ENCODE results near the gene ENOX1. TPM values are rescaled to one million over a fixed set of nuclear protein-coding genes. Genes with fewer than 3 reads are reported as not detected.

ENOX1 gene
- total and polyA plus RNA-seq, 4 donors, result 0.33 to 7.7 (median 1.1) TPM

DNA sequence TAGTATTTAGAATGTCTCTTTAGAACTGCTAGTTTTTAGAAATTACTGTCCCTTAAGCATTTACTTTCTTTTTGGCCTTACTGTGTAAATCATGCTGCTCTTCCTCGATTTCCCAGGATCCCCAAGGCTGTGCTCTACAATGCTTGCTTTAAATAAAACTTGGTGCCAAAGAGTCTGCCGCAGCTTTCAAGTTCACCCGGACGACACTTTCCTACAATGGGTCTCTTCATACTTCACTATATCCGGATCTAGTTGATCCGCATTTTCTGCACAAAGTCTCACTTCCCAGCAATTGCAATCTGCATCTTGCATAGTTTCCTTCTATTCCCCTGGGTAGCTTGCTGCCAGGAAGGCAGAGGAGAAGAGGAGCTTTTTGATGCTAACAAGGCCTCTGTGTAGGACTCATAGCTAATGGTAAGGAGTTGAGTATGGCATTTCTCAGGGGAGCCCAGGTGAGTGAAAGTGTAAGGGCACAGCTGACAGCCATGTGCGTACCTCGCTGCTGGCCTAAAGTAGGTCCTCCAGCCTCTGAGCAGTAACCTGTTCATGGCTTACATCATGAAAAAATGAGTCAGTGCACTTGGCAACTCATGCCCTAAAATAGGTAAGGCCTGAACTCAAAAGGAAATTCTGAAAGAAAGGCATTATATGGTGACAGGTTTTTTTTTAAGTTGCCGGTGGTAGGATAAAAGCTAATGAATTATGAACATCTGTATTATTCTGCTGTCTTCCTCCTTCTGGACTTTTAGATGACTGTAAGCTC, 101.6 kb downstream of the ENOX1 start:
- Histone ChIP-seq H3K27ac (ENCODE audit: low read depth in 1 of 2, low read length in 1 of 2) (no peak overlapping the region), H3K27me3 (ENCODE audit: control insufficient read depth in 3 of 3, insufficient read depth in 3 of 3, low read length in 2 of 3) (no peaks in the 10 kb centered on the region), H3K36me3 (ENCODE audit: control insufficient read depth in 4 of 4, insufficient read depth in 4 of 4, low read length in 4 of 4) (no peaks in the 10 kb centered on the region), H3K9ac (ENCODE audit: insufficient read depth in 1 of 2, low read length in 2 of 2) (no peak overlapping the region), H3K9me3 (ENCODE audit: control insufficient read depth in 4 of 4, insufficient read depth in 3 of 4, low read length in 3 of 4) (no peaks in the 10 kb centered on the region), H3K4me1 (ENCODE audit: control insufficient read depth in 5 of 5, insufficient read depth in 5 of 5, low read length in 5 of 5) (peaks cover 0 to 25% (median 4%) of the 10 kb centered on the region in 5 donors), H3K4me3 (no peak overlapping the region)
- no peak for DNase-seq
- whole genome bisulfite sequencing, 2 donors, result 90 to 93% methylated on average over 9 of the region's 9 CpGs
- TF ChIP-seq, protein P1, sequence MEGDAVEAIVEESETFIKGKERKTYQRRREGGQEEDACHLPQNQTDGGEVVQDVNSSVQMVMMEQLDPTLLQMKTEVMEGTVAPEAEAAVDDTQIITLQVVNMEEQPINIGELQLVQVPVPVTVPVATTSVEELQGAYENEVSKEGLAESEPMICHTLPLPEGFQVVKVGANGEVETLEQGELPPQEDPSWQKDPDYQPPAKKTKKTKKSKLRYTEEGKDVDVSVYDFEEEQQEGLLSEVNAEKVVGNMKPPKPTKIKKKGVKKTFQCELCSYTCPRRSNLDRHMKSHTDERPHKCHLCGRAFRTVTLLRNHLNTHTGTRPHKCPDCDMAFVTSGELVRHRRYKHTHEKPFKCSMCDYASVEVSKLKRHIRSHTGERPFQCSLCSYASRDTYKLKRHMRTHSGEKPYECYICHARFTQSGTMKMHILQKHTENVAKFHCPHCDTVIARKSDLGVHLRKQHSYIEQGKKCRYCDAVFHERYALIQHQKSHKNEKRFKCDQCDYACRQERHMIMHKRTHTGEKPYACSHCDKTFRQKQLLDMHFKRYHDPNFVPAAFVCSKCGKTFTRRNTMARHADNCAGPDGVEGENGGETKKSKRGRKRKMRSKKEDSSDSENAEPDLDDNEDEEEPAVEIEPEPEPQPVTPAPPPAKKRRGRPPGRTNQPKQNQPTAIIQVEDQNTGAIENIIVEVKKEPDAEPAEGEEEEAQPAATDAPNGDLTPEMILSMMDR (IDR thresholded peaks at IDR 0.05; ENCODE audit: control extremely low read depth, extremely low read depth), result no peak
- ATAC-seq (ENCODE audit: insufficient read depth, low FRiP score), result no peak

DNA sequence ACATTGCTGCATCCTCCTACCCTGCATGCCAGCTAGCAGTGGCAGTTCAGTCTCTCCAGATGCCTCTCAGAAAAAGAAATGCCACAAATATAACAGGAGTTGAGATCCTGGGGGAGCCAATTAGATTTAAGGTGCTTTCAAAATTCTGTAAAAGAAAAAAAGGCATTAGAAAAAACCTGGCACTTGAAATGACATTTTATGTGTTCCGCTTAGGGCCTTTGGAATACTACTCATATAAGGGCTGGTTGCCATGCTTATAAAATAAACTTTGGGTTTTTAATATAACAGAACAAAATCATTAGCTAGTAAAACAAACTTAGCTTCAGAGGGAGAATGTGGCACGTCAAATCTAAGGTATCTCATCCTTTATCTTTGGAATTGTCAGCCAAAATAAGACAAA, 104.1 kb downstream of the ENOX1 start:
- Histone ChIP-seq H3K27me3 (ENCODE audit: control insufficient read depth in 3 of 3, insufficient read depth in 3 of 3, low read length in 2 of 3) (no peaks in the 10 kb centered on the region), H3K4me3 (no peak overlapping the region), H3K27ac (ENCODE audit: low read depth in 1 of 2, low read length in 1 of 2) (no peak overlapping the region), H3K4me1 (ENCODE audit: control insufficient read depth in 5 of 5, insufficient read depth in 5 of 5, low read length in 5 of 5) (peaks cover 0 to 10% (median 0%) of the 10 kb centered on the region in 5 donors), H3K9ac (ENCODE audit: insufficient read depth in 1 of 2, low read length in 2 of 2) (no peak overlapping the region), H3K9me3 (ENCODE audit: control insufficient read depth in 4 of 4, insufficient read depth in 3 of 4, low read length in 3 of 4) (no peaks in the 10 kb centered on the region), H3K36me3 (ENCODE audit: control insufficient read depth in 4 of 4, insufficient read depth in 4 of 4, low read length in 4 of 4) (no peaks in the 10 kb centered on the region)
- WGBS, 2 donors, result 67 to 86% methylated on average over 2 of the region's 2 CpGs
- no peak for ATAC-seq (ENCODE audit: insufficient read depth, low FRiP score)
- DNase-seq, result peak in 1 of 3 donors; percentile 37
- TF ChIP-seq, protein P1 (IDR thresholded peaks at IDR 0.05; ENCODE audit: control extremely low read depth, extremely low read depth), result no peak

DNA sequence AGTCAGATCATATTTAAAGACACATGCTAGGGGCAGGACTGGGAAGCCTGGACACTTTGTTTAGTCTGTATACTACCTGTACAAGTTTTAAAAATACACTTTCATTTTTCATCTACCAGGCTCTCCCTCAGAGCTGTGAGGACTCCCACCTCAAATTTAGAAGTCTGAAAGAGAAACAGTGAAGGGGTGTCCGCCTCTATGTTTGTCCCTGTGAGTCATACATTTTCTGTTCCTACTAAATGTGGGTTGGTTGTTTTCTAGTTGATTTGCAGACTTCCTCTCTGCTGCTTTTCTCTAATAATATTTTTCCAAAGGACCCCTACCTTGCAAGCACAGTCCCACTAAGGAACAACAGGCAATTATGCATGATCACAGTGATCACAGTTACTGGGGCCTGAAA, 110.5 kb downstream of the ENOX1 start:
- no peak for ATAC-seq (ENCODE audit: insufficient read depth, low FRiP score)
- H3K9ac ChIP-seq (ENCODE audit: insufficient read depth in 1 of 2, low read length in 2 of 2), result no peak overlapping the region
- TF ChIP-seq, protein P1 (IDR thresholded peaks at IDR 0.05; ENCODE audit: control extremely low read depth, extremely low read depth), result no peak
- no peaks in the 10 kb centered on the region for H3K27me3 ChIP-seq (ENCODE audit: control insufficient read depth in 3 of 3, insufficient read depth in 3 of 3, low read length in 2 of 3)
- no peak for DNase-seq
- no peak overlapping the region for H3K4me3 ChIP-seq
- WGBS, 2 donors, result 59 to 89% methylated on average over 1 of the region's 1 CpG
- H3K36me3 ChIP-seq (ENCODE audit: control insufficient read depth in 4 of 4, insufficient read depth in 4 of 4, low read length in 4 of 4), result no peaks in the 10 kb centered on the region
- no peaks in the 10 kb centered on the region for H3K9me3 ChIP-seq (ENCODE audit: control insufficient read depth in 4 of 4, insufficient read depth in 3 of 4, low read length in 3 of 4)
- H3K27ac ChIP-seq (ENCODE audit: low read depth in 1 of 2, low read length in 1 of 2), result no peak overlapping the region
- peaks cover 0 to 6% (median 0%) of the 10 kb centered on the region in 5 donors for H3K4me1 ChIP-seq (ENCODE audit: control insufficient read depth in 5 of 5, insufficient read depth in 5 of 5, low read length in 5 of 5)
